Stimulated activated CD4-positive, alpha-beta T cell treated with anti-CD3 and anti-CD28 coated beads, Interleukin-2, amount 100 ng/mL, for 48 hours (primary cell): ENCODE results near the gene PTER.

Experiments used
- DNase-seq, 2 donors: peaks; one replicate each; pipeline ENCODE4 v3.0.0-alpha.2; 2020

Gene PTER

DNA sequence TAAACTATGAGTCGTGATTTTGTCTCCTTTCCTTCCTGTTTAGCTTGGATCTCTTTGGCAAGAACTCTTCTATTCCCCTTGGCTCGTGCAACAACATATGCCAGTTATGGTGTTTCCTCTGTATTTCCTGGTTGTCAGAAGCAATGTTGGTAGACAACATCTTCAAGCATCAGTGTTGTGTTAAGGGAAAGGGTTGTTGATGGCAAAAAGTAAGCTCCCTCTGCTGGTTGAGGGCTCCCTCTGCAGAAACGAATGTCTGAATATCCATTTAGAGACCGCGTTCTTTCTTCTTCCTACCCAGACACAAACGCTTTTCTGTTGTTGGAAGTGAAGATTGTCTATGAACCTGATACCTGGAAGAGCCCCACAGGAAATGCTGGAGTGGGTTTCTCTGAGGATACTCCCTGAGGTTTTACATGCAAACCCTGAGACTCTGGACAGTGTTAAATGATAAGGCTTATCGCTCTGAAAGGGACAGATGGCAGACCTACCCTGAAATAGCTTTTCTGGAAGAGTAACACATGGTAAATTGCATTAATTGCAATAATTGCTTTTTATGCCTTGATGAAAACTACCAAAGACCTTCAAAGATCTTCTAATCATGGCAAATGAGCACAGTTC lies 108.4 kb downstream of the PTER start:
- DNase-seq = peak in 1 of 2 donors; percentile 1

DNA sequence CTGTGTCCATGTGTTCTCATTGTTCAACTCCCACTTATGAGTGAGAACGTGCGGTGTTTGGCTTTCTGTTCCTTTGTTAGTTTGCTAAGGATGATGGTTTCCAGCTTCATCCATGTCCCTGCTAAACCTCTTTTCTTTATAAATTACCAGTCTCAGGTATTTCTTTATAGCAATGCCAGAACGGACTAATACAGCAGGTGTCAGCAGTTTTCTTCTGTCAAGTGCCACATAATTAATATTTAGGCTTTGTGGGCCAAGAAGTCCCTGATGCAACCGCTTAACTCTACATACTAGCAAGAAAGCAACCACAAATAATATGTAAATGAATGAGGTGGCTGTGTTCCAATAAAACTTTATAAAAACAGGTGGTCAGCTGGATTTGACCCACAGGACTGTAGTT lies 111.2 kb downstream of the PTER start:
- no peak for DNase-seq

DNA sequence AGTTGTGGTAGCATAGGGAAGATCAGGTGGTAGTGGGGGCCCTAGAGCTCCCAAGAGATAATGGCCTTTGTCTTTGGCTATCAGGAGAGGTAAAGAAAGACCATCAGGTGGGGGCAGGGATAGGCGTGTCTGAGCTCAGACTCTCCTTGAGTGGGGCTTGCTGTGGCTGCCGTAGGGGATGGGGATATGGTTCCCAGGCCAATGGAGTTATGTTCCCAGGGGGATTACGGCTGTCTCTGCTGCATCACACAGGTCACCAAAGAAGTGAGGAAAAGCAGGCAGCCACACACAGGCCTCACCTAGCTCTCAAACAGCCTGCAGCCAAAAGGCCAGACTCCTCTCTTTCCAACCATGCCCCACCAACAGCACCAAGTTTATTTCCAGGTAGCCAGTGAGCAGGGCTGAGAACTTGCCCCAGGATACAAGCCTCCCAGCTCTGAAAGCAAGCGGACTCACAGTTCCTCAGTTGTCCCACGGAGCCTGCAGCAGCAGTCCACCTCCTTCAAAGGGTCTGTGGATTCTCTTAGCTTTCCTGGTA lies 122.5 kb downstream of the PTER start:
- no peak for DNase-seq

DNA sequence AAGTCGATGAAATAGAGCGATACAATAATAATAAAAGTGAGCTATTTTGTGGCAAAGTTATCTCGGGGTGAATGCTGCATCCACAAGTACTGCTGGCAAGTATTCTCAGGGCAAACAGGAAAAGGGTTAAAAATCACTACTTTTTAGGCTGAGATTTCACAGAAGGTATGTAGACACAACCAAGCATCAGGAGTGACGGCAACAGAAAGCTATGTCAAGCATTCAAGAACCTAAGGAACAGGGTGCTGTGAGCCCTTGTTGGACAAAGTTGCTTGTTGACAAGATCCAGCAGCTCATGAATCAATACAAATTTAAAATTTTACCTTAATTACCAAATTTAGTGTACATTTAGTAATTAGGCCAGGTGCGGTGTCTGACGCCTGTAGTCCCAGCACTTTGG lies 126.1 kb downstream of the PTER start:
- no peak for DNase-seq
